Measurements from ENCODE around the gene CMYA5.

The CMYA5 gene

DNA sequence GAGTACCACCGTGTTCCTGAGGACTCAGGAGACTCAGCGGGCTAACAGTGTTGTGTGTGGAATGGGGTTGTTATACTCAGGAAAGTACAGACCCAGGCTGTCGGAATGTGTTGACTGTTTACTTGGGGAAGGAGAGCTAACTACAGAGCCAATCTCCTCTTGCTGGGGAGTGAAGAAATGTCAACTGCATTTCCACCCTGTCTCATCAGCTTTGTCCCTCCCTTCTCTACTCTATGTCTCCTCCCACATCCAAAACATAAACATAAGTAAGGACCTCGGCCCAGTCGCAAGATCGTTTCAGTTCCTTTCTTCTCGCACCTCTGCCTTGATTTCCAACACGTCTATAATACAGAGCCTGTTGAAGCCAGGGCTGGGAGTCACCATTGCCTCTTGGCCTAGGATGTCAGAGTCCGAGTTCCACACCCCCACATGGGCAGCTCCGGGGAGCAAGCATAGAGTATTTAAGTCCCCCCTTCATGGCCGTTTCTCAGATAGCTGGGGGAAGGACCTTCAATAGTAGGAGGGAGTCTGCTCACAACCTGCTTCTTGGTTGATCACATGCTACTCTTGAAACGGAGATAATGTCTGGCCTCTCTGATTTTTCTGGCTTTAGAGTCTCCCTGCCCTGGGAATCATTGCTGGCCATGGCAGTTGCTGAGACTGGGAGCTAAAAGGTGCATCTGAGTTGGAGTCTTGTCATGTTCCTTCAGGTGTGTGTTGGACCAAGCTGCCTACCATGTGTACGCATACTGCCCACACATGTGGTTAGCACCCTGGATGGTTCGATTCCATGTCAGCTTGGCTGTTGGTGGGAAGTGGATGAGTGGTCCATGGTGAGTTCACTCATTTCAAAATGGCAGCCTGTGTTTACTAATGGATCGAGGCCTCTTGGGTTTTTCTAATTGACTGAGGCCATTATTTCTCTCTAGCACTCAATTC is 154.1 kb downstream of the CMYA5 start:
- H3K4me3 ChIP-seq (ENCODE audit: low read length), result no peak overlapping the region
- H3K27me3 ChIP-seq (ENCODE audit: insufficient read depth, low read length), result peaks cover 15% of the 10 kb centered on the region
- H3K4me1 ChIP-seq (ENCODE audit: insufficient read depth, low read length), result no peaks in the 10 kb centered on the region
- no peaks in the 10 kb centered on the region for H3K9me3 ChIP-seq (ENCODE audit: low read length)
- no peak overlapping the region for H2AFZ ChIP-seq (ENCODE audit: low read depth, low read length)
- H3K36me3 ChIP-seq (ENCODE audit: insufficient read depth, low read length), result no peaks in the 10 kb centered on the region

DNA sequence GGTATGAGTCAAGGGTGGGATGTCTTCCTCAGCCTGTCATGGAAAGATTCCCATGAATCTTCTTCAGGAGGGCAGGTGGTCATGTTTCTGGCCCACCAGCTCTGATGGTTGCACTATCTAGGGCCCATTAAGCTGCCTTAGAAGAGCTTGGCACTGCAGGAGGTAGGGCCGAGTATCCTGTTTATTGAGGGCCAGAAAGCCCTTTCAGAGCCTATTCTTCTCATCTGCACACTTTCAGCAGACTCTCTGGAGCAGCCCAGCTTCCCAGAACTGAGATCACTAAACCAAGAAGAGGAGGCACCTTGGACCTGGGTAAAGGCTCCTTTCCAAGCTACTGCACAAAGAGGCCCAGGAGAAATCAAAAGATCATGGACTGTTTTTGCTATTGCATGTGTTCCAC is 154.9 kb downstream of the CMYA5 start:
- H3K36me3 ChIP-seq (ENCODE audit: insufficient read depth, low read length), result no peaks in the 10 kb centered on the region
- no peaks in the 10 kb centered on the region for H3K4me1 ChIP-seq (ENCODE audit: insufficient read depth, low read length)

DNA sequence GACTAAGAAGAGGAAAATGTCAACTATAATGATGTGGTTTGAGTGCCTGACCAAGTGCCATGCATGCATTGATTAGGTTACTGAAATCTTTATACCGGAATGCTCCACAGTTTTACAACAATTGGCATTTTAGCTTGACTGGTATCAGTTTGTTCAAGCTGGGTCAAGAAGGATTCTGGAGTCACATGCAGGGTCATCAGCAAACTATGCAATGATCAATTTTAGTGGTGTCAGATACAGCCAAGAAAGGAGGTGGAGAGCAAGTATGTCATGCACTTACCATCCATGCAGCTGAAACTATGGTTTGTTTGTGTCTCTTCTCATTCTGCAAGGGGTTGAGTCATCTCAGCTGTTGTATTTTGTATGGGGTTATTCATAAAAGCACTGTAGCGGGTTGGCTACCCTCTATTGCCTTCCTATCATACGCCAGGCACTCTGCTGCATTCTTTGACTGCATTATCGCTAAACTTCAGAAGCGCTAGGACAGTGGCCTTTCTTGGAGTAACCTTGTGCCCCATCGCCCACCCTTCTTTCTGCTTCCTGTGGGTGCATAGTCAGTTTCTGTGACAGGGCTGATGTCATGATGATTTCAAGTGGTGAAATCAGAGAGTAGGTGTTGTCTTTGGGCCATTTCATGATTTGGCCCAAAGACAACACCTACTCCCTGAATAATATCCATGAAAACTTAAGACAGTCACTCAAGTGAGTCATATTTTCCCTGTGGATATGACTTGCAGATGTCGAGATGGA is 156.0 kb downstream of the CMYA5 start:
- Histone ChIP-seq H3K4me3 (ENCODE audit: low read length) (no peak overlapping the region), H3K36me3 (ENCODE audit: insufficient read depth, low read length) (no peaks in the 10 kb centered on the region), H2AFZ (ENCODE audit: low read depth, low read length) (no peak overlapping the region), H3K27me3 (ENCODE audit: insufficient read depth, low read length) (peaks cover 13% of the 10 kb centered on the region), H3K4me1 (ENCODE audit: insufficient read depth, low read length) (no peaks in the 10 kb centered on the region), H3K9me3 (ENCODE audit: low read length) (no peaks in the 10 kb centered on the region)

More for the DNA sequence above, 154.9 kb downstream of the CMYA5 start:
- peaks cover 15% of the 10 kb centered on the region for H3K27me3 ChIP-seq (ENCODE audit: insufficient read depth, low read length)
- no peaks in the 10 kb centered on the region for H3K9me3 ChIP-seq (ENCODE audit: low read length)
- H3K4me3 ChIP-seq (ENCODE audit: low read length), result no peak overlapping the region
- no peak overlapping the region for H2AFZ ChIP-seq (ENCODE audit: low read depth, low read length)

DNA sequence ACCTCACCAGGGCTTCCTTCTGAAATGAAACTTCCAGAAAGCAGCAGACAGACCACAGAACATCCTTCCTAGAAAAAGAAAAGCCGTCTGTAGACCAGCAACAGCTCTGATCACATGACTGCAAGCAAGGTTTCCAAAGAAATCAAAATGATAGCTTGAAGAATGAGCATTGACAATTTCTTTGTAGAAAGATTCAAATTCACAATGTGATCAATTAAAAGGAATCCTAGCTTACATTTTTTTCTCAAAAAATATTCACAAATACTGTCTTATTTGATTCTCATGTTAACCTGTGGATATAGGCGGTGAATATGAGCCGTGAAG is 156.5 kb downstream of the CMYA5 start:
- peaks cover 13% of the 10 kb centered on the region for H3K27me3 ChIP-seq (ENCODE audit: insufficient read depth, low read length)
- H2AFZ ChIP-seq (ENCODE audit: low read depth, low read length), result no peak overlapping the region
- no peaks in the 10 kb centered on the region for H3K36me3 ChIP-seq (ENCODE audit: insufficient read depth, low read length)
- H3K4me3 ChIP-seq (ENCODE audit: low read length), result no peak overlapping the region
- no peaks in the 10 kb centered on the region for H3K9me3 ChIP-seq (ENCODE audit: low read length)
- no peaks in the 10 kb centered on the region for H3K4me1 ChIP-seq (ENCODE audit: insufficient read depth, low read length)

DNA sequence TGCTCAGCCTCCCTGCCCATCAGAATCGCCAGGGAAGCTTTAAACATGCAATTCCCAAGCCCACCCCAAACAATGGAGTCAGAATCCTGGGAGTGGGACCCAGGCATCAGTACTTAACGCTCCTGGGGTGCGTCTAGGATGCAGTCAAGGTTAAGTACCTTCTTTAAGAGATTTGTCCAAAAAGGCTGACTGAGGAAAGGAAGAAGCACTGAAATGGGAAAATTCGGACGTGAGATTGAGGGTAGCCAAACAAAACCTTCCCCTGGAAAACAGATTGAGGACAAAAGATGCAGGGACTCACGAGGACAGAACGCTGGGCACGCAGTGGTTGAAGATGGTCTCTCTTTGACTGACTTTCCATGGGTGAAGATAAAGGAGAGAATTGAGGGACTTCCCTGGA is 157.9 kb downstream of the CMYA5 start:
- H3K27me3 ChIP-seq (ENCODE audit: insufficient read depth, low read length), result peaks cover 3% of the 10 kb centered on the region
- no peaks in the 10 kb centered on the region for H3K9me3 ChIP-seq (ENCODE audit: low read length)
- H3K36me3 ChIP-seq (ENCODE audit: insufficient read depth, low read length), result no peaks in the 10 kb centered on the region
- H2AFZ ChIP-seq (ENCODE audit: low read depth, low read length), result no peak overlapping the region
- H3K4me1 ChIP-seq (ENCODE audit: insufficient read depth, low read length), result no peaks in the 10 kb centered on the region
- H3K4me3 ChIP-seq (ENCODE audit: low read length), result no peak overlapping the region

DNA sequence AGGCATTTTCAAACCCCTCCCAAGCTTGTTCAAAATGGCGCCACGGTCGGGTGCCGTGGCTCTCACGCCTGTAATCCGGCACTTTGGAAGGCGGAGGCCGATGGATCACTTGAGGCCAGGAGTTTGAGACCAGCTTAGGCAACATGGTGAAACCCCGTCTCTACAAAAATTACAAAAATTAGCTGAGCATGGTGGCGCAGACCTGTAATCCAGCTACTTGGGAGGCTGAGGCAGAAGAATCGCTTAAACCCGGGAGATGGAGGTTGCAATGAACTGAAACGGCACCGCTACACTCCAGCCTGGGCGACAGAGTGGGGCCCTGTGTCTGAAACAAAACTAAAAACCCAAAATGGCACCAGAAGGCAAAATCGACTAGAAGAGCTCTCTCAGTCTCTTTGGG is 159.4 kb downstream of the CMYA5 start:
- no peaks in the 10 kb centered on the region for H3K36me3 ChIP-seq (ENCODE audit: insufficient read depth, low read length)

More for the DNA sequence above, 159.4 kb downstream of the CMYA5 start:
- no peaks in the 10 kb centered on the region for H3K4me1 ChIP-seq (ENCODE audit: insufficient read depth, low read length)
- H3K27me3 ChIP-seq (ENCODE audit: insufficient read depth, low read length), result peaks cover 4% of the 10 kb centered on the region
- no peak overlapping the region for H3K4me3 ChIP-seq (ENCODE audit: low read length)
- no peaks in the 10 kb centered on the region for H3K9me3 ChIP-seq (ENCODE audit: low read length)
- H2AFZ ChIP-seq (ENCODE audit: low read depth, low read length), result no peak overlapping the region
